DND-41 (cell line): ENCODE data around the gene FAM171A2.

ENCODE experiments used
- ATAC-seq: fragments of 200-7000 bp; cut with Tn5 transposase; 3 replicates; pipeline ENCODE4 v1.9.1; 2021; ENCODE audit warnings: low read depth; ENCODE audit not compliant: insufficient read depth
- DNase-seq: peaks from one replicate; pipeline ENCODE4 v3.0.0-alpha.2; 2020
- H2AFZ ChIP-seq: 2 replicates; pipeline ENCODE4 v1.6.0; 2012; ENCODE audit warnings: low read depth, low read length
- H3K27ac ChIP-seq: 2 replicates; pipeline ENCODE4 v1.5.1; 2012; ENCODE audit warnings: low read length, inconsistent platforms
- H3K27me3 ChIP-seq: fragments of 200-600 bp; sonication (generic); 2 replicates; pipeline ENCODE4 v1.6.0; 2012; ENCODE audit warnings: low read length, mild to moderate bottlenecking, inconsistent platforms; ENCODE audit not compliant: insufficient read depth, poor library complexity
- H3K36me3 ChIP-seq: 2 replicates; pipeline ENCODE4 v1.5.1; 2012; ENCODE audit warnings: low read length, inconsistent platforms; ENCODE audit not compliant: insufficient read depth
- H3K4me1 ChIP-seq: 2 replicates; pipeline ENCODE4 v1.5.1; 2012; ENCODE audit warnings: mild to moderate bottlenecking, low read length; ENCODE audit not compliant: insufficient read depth
- H3K4me2 ChIP-seq: 2 replicates; pipeline ENCODE4 v1.6.0; 2012; ENCODE audit warnings: mild to moderate bottlenecking, moderate library complexity, low read length, inconsistent platforms; ENCODE audit not compliant: insufficient read depth
- H3K4me3 ChIP-seq, 2 experiments: fragments of 200-600 bp in 1 of 2; shearing (Covaris generic) in 1 of 2; 2 replicates each; pipeline ENCODE4 v1.5.1; 2012 to 2016; ENCODE audit warnings: inconsistent platforms in 2 of 2, low read length in 2 of 2, mild to moderate bottlenecking in 2 of 2, low read depth in 1 of 2, moderate library complexity in 1 of 2
- H3K79me2 ChIP-seq: 2 replicates; pipeline ENCODE4 v1.6.0; 2012; ENCODE audit warnings: low read length, inconsistent platforms; ENCODE audit not compliant: insufficient read depth
- H3K9ac ChIP-seq: 2 replicates; pipeline ENCODE4 v1.6.0; 2012; ENCODE audit warnings: low read depth, mild to moderate bottlenecking, inconsistent platforms, low read length, moderate library complexity
- H3K9me3 ChIP-seq: 2 replicates; pipeline ENCODE4 v1.5.1; 2012; ENCODE audit warnings: low read length, moderate library complexity, mild to moderate bottlenecking, inconsistent platforms; ENCODE audit not compliant: insufficient read depth, severe bottlenecking
- H4K20me1 ChIP-seq: 2 replicates; pipeline ENCODE4 v1.6.0; 2012; ENCODE audit warnings: low read length; ENCODE audit not compliant: insufficient read depth
- CTCF ChIP-seq: IDR thresholded peaks from 2 replicates; pipeline ENCODE4 v1.5.1; 2012; ENCODE audit warnings: borderline replicate concordance, low read length, moderate library complexity, mild to moderate bottlenecking; ENCODE audit not compliant: poor library complexity, severe bottlenecking; ENCODE audit errors: extremely low read depth
- EZH2 ChIP-seq: IDR thresholded peaks from 3 replicates; pipeline ENCODE4 v1.6.1; 2012; ENCODE audit warnings: borderline replicate concordance, low read depth, mild to moderate bottlenecking, moderate library complexity, low read length, inconsistent platforms; ENCODE audit not compliant: severe bottlenecking

The FAM171A2 gene

DNA sequence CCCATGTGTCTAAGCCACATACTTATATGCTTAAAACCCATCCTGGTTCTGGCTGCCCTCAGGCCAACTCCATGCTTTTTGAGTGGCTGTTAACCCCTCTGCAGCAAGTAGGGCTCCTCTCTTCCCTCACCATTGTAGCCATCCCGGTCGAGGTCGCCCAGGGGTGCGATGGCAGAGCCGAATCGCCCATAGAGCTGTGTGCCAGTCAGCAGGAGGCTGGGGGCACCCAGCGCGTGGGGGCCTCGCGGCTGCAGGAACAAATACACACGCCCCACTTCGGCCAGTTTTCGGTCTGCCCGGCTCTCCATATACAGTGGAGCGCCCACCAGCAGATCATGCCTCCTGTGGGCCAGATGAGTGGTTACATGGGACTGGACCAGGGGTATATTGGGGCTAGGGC lies 19.7 kb upstream of the FAM171A2 start:
- Histone ChIP-seq H3K27ac (no peak overlapping the region), H3K79me2 (no peaks in the 10 kb centered on the region), H3K9me3 (no peaks in the 10 kb centered on the region), H4K20me1 (no peaks in the 10 kb centered on the region; the same call in 1 of the 2 replicates), H2AFZ (no peak overlapping the region), H3K4me1 (peaks cover 10% of the 10 kb centered on the region), H3K9ac (no peak overlapping the region), H3K36me3 (no peaks in the 10 kb centered on the region), H3K27me3 (peaks cover 2% of the 10 kb centered on the region), H3K4me3 (no peak overlapping the region), H3K4me2 (no peak overlapping the region)
- DNase-seq (no peak), ATAC-seq (no peak)
- TF ChIP-seq CTCF (no peak), EZH2 (no peak)

DNA sequence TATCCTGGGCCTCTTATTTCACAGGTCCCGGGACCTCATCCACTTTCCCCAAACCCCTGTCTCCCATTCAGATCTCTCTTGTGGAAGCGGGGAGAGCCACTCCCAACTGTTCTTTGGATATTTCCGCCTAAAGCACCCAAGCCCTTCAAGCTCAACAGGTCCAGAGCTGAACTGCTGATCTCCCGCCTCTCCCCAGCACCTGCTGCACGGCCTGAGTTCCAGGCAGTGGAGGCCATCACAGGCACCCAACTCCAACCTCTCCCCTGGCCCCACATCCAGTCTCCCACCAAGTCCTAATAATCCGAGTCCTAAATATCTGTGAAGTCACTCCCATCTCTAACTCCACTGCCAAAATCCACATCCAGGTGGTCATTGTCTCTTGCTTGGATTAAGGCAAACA lies 19.3 kb upstream of the FAM171A2 start:
- Histone ChIP-seq H3K79me2 (no peaks in the 10 kb centered on the region), H3K4me2 (no peak overlapping the region), H3K27ac (no peak overlapping the region), H3K27me3 (peaks cover 2% of the 10 kb centered on the region), H4K20me1 (no peaks in the 10 kb centered on the region; the same call in 1 of the 2 replicates), H3K36me3 (no peaks in the 10 kb centered on the region), H3K9ac (no peak overlapping the region), H3K4me1 (peaks cover 10% of the 10 kb centered on the region), H2AFZ (no peak overlapping the region), H3K4me3 (no peak overlapping the region), H3K9me3 (no peaks in the 10 kb centered on the region)
- no peak for DNase-seq
- no peak for ATAC-seq
- TF ChIP-seq CTCF (no peak), EZH2 (no peak)

GRCh38 chr17:44381810-44382305 lies 18.2 kb upstream of the FAM171A2 start:
- Histone ChIP-seq H3K9ac (no peak overlapping the region), H4K20me1 (no peaks in the 10 kb centered on the region; the same call in 1 of the 2 replicates), H3K9me3 (no peaks in the 10 kb centered on the region), H3K4me3 (no peak overlapping the region), H3K79me2 (no peaks in the 10 kb centered on the region), H3K27me3 (peaks cover 2% of the 10 kb centered on the region), H3K4me1 (peaks cover 10% of the 10 kb centered on the region), H3K4me2 (no peak overlapping the region), H3K36me3 (no peaks in the 10 kb centered on the region), H3K27ac (no peak overlapping the region), H2AFZ (no peak overlapping the region)
- TF ChIP-seq CTCF (no peak), EZH2 (no peak)
- DNase-seq (no peak), ATAC-seq (no peak)

DNA sequence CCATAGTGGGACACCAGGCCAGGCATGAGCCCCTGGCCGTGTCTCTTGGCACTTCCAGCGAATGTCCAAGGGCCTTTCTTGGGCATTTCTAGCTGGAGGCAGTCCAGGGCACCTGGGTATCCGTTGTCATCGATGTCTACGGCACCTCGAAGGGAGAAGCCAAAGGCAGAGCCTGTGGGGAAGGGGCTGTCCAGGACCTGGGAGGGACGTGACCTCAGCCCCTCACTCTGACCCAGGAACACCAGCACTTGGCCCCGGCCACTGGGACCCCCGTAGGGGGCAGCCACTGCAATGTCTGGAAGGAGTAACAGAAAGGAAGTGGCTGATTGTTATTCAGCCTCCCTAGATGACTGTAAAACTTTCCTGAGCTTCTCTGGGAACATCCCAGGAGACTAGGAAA lies 17.1 kb upstream of the FAM171A2 start:
- ATAC-seq (no peak), DNase-seq (no peak)
- TF ChIP-seq EZH2 = no peak
- no peak for TF ChIP-seq CTCF
- H3K27me3 ChIP-seq = peaks cover 2% of the 10 kb centered on the region
- H3K9ac ChIP-seq = no peak overlapping the region
- H2AFZ ChIP-seq = no peak overlapping the region
- H3K9me3 ChIP-seq = no peaks in the 10 kb centered on the region
- H3K4me1 ChIP-seq = peaks cover 9% of the 10 kb centered on the region
- no peaks in the 10 kb centered on the region for H3K79me2 ChIP-seq
- no peak overlapping the region for H3K4me3 ChIP-seq
- H4K20me1 ChIP-seq = no peaks in the 10 kb centered on the region; the same call in 1 of the 2 replicates
- H3K36me3 ChIP-seq = no peaks in the 10 kb centered on the region
- H3K27ac ChIP-seq = no peak overlapping the region
- H3K4me2 ChIP-seq = no peak overlapping the region
